Ascending aorta (tissue), 2 donors: ENCODE results near the gene GNA15. TPM values are rescaled to one million over a fixed set of nuclear protein-coding genes. Genes with fewer than 3 reads are reported as not detected.

Experiments used
- DNase-seq, 2 donors: peaks; one replicate each; pipeline ENCODE4 v3.0.0-alpha.2; 2019; ENCODE audit warnings: low spot score in 2 of 2
- H3K27ac ChIP-seq, 2 donors: fragments of 200-600 bp; sonication (generic); one replicate each; pipeline ENCODE4 v1.5.1; 2016 to 2017; ENCODE audit warnings: mild to moderate bottlenecking in 1 of 2
- H3K27me3 ChIP-seq: fragments of 200-600 bp; sonication (generic); one replicate; pipeline ENCODE4 v1.5.1; 2017
- H3K36me3 ChIP-seq, 2 donors: fragments of 200-600 bp; sonication (generic); one replicate each; pipeline ENCODE4 v1.5.1; 2016
- H3K4me1 ChIP-seq, 2 donors: fragments of 200-600 bp; sonication (generic); one replicate each; pipeline ENCODE4 v1.5.1; 2016 to 2017; ENCODE audit warnings: mild to moderate bottlenecking in 1 of 2
- H3K4me3 ChIP-seq, 2 donors: fragments of 200-600 bp; sonication (generic); one replicate each; pipeline ENCODE4 v1.5.1; 2016 to 2017; ENCODE audit warnings: mild to moderate bottlenecking in 1 of 2
- H3K9me3 ChIP-seq, 2 donors: fragments of 200-600 bp; sonication (generic); one replicate each; pipeline ENCODE4 v1.5.1; 2016
- intact Hi-C: fragments of 100-400 bp; cut with DNase I; formaldehyde crosslinking; loops from one replicate; pipeline ENCODE4 v1.15.1; 2023
- total RNA-seq: library from RNA; depleted of rRNA; stranded (reverse); fragments of >200 nt; gene quantifications from one replicate; pipeline ENCODE4 v1.1.0, GENCODE V29; 2016
- TF ChIP-seq, protein P1 (sequence below), 3 experiments: fragments of 200-600 bp in 2 of 3; fragments of 450-650 bp in 1 of 3; sonication (generic) in 2 of 3; IDR thresholded peaks; one replicate each; pipeline ENCODE4 v1.5.1; 2016 to 2019; ENCODE audit warnings: antibody characterized with exemption in 3 of 3, mild to moderate bottlenecking in 1 of 3, moderate library complexity in 1 of 3

GNA15 gene
- total RNA-seq, 1 donor from 2014 or later = 7.1 TPM

DNA sequence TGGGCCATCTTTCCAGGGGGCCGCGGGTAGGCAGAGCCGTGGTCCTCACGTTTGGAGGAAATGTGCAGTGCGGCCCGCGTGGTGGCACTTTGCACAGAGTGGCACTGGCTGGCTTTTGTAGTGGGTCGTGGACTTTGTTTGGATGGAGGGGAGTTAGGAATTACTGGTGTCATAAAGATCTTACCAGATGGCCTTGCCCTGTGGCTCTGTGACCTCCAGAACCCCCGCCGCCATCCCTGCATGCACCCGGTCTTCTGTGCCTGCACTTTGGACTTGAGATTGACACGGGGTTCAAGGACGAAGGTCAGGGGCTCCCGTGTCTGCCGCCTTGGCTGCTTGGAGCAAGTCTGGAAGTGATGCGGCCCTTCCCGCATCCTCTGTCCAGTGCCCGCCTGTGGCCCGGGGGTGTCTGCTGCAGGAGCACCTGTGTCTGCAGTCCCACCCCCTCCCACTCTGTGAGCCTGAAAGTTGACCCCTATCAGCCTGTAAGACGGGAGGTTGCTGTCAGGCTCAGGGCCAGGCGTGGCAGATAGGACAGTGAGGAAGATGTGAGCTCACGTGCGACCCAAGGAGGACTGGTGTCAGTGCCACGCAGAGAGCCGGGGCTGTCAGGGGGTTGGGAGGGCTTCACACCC is 39.4 kb upstream of the GNA15 start:
- Histone ChIP-seq H3K27me3 (no peaks in the 10 kb centered on the region), H3K4me1 (peaks cover 34 to 57% of the 10 kb centered on the region in 2 donors), H3K9me3 (no peaks in the 10 kb centered on the region), H3K4me3 (peak overlapping the region; percentile 86 to 98), H3K27ac (peak overlapping the region; percentile 31 to 90), H3K36me3 (no peaks in the 10 kb centered on the region)
- TF ChIP-seq, protein P1, sequence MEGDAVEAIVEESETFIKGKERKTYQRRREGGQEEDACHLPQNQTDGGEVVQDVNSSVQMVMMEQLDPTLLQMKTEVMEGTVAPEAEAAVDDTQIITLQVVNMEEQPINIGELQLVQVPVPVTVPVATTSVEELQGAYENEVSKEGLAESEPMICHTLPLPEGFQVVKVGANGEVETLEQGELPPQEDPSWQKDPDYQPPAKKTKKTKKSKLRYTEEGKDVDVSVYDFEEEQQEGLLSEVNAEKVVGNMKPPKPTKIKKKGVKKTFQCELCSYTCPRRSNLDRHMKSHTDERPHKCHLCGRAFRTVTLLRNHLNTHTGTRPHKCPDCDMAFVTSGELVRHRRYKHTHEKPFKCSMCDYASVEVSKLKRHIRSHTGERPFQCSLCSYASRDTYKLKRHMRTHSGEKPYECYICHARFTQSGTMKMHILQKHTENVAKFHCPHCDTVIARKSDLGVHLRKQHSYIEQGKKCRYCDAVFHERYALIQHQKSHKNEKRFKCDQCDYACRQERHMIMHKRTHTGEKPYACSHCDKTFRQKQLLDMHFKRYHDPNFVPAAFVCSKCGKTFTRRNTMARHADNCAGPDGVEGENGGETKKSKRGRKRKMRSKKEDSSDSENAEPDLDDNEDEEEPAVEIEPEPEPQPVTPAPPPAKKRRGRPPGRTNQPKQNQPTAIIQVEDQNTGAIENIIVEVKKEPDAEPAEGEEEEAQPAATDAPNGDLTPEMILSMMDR (IDR thresholded peaks at IDR 0.05) = no peak
- DNase-seq = no peak
- intact Hi-C loops = no loop called here

DNA sequence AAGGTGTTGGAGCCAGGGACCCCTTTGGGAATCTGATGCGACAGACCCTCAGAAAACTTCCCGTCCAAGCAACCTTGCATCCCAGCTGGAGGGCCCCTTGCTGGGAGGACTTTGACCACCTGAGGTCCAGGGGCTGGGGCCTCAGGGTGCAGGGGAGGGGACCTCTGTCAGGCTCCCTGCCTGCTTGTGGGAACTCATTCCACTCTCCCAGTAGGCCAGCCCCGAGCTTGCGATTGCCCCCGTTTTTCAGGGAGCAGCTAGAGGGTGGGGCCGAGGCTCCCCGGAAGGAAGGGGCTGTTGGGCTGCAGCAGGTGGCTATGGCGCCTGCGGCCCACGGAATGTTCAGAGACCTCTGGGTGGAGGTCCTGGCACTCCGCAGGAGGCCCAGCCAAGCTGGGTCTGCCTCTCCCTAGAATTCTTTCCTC is 38.9 kb upstream of the GNA15 start:
- H3K36me3 ChIP-seq = no peaks in the 10 kb centered on the region
- no peaks in the 10 kb centered on the region for H3K27me3 ChIP-seq
- H3K27ac ChIP-seq = peak overlapping the region; percentile 83 to 90

DNA sequence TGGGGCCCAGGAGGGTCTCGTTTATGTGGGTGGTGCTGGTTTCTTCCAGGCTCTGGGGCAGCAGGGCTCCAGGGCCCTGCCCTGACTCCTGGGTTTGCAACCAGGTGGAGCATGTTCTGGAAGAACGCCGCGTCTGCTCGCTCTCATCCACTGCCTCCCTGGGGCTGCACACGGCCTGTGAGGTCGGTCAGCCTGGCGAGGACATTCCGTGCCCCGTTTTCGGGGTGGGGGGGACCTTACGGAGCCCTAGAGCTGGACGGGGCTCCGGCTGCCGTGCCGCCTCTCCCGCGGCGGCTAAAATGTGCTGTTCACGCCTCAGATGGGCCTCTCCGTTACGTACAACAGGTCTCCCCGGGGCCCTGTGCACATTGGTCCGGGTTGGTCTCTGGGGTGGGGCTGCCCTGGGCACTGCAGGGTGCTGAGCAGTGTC is 38.4 kb upstream of the GNA15 start:
- Histone ChIP-seq H3K4me1 (peaks cover 34 to 63% of the 10 kb centered on the region in 2 donors), H3K4me3 (peak overlapping the region in 1 of 2 donors; percentile 98), H3K27me3 (no peaks in the 10 kb centered on the region), H3K27ac (peak overlapping the region; percentile 83 to 90), H3K36me3 (no peaks in the 10 kb centered on the region), H3K9me3 (no peaks in the 10 kb centered on the region)
- intact Hi-C loops = no loop called here
- no peak for DNase-seq
- TF ChIP-seq, protein P1 (IDR thresholded peaks at IDR 0.05) = no peak

More for the DNA sequence above, 38.9 kb upstream of the GNA15 start:
- Histone ChIP-seq H3K4me3 (peak overlapping the region; percentile 86 to 98), H3K4me1 (peaks cover 34 to 60% of the 10 kb centered on the region in 2 donors), H3K9me3 (no peaks in the 10 kb centered on the region)
- TF ChIP-seq, protein P1 (IDR thresholded peaks at IDR 0.05) = no peak
- DNase-seq = no peak
- intact Hi-C loops = no loop called here

DNA sequence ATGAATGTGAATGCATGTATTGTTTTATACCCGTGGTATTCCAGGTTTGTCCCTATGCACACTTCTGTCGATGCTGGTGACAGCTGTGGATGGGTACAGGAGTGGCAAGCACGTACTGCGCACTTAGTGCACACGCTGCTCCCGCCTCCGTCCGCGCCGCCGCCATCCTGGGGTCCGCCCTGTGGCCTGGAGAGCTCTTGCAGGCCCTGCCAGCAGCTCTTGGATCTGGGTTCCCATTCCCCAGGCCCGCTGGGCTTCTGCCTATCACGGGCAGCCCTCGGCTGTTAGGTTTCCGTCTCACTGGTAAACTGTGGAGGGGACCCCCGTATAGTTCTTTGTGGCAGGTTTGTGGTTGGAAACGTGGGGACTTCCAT is 37.7 kb upstream of the GNA15 start:
- Histone ChIP-seq H3K27ac (peak overlapping the region; percentile 83 to 90), H3K27me3 (no peaks in the 10 kb centered on the region), H3K9me3 (no peaks in the 10 kb centered on the region), H3K36me3 (no peaks in the 10 kb centered on the region), H3K4me3 (peak overlapping the region; percentile 43 to 98), H3K4me1 (peaks cover 34 to 63% of the 10 kb centered on the region in 2 donors)
- intact Hi-C loops = no loop called here
- TF ChIP-seq, protein P1 (IDR thresholded peaks at IDR 0.05) = no peak
- DNase-seq = no peak

DNA sequence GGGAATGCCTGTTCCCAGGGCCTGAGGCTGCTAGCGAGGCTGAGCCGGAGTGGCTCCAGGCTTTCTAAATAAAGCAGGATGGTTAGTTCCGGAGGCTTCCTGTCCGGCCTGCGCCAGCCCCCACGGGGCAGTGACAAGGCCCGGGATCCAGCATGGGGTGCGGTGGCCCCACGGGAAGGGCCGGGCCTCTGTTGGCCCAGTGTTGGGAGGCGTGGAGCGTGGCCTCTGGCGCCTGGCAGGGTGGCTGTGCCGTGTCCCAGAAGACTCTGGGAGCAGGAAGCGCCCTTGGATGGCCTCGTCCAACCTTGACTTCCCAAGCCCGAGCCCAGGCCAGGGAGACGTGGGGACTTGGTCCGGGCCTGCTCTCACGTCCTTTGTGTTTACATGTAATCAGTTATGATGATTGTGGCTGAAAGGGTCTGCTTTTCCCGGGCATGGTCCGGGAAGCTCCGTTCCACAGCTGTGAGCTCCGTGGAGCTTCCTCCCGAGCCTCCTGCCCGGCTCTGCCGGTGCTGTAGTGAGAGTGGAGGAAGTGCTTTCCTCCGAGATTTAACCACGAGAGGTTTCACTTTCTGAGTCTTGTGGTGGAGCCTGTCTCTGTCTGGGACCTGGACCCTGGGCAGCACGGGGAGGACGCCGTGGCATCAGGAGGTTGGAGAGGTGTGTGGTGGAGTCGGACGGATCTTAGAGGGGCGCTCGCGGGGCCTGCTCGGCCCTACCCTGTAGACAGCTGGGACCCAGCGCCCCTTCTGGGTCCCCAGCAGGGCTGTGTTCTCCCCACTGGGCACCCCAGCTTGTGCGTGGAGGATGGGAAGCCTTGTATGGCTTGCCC is 37.1 kb upstream of the GNA15 start:
- Histone ChIP-seq H3K27me3 (no peaks in the 10 kb centered on the region), H3K27ac (peak overlapping the region; percentile 83 to 90), H3K4me3 (peak overlapping the region; percentile 43 to 98), H3K4me1 (peaks cover 36 to 66% of the 10 kb centered on the region in 2 donors), H3K36me3 (no peaks in the 10 kb centered on the region), H3K9me3 (no peaks in the 10 kb centered on the region)
- intact Hi-C loops = no loop called here
- peak in 1 of 2 donors; percentile 79 for DNase-seq
- TF ChIP-seq, protein P1 (IDR thresholded peaks at IDR 0.05) = no peak
